Liver (tissue), 9 donors: ENCODE measurements around the gene IL17REL. TPM values are rescaled to one million over a fixed set of nuclear protein-coding genes. Genes with fewer than 3 reads are reported as not detected.

Source experiments
- DNase-seq: peaks from one replicate; pipeline ENCODE4 v3.0.0-alpha.2; 2017; ENCODE audit warnings: low spot score
- H3K27ac ChIP-seq, 2 donors: one replicate each; pipeline ENCODE4 v1.7.0; 2013; ENCODE audit warnings: inconsistent platforms in 2 of 2, low read length in 2 of 2, control low read depth in 1 of 2, low read depth in 1 of 2, mild to moderate bottlenecking in 1 of 2
- H3K27me3 ChIP-seq, 4 donors: one replicate each; pipeline versions ENCODE4 v1.6.1 to v1.7.0; 2013; ENCODE audit warnings: low read length in 3 of 4, inconsistent platforms in 1 of 4, mild to moderate bottlenecking in 1 of 4, moderate library complexity in 1 of 4; ENCODE audit not compliant: control insufficient read depth in 4 of 4, insufficient read depth in 4 of 4
- H3K36me3 ChIP-seq, 4 donors: one replicate each; pipeline versions ENCODE4 v1.6.1 to v1.7.0; 2013; ENCODE audit warnings: low read length in 3 of 4, mild to moderate bottlenecking in 3 of 4, low read depth in 1 of 4, moderate library complexity in 1 of 4; ENCODE audit not compliant: control insufficient read depth in 4 of 4, insufficient read depth in 3 of 4
- H3K4me1 ChIP-seq, 4 donors: one replicate each; pipeline versions ENCODE4 v1.6.1 to v1.7.0; 2013; ENCODE audit warnings: low read length in 3 of 4, mild to moderate bottlenecking in 3 of 4, moderate library complexity in 1 of 4; ENCODE audit not compliant: control insufficient read depth in 4 of 4, insufficient read depth in 4 of 4
- H3K4me3 ChIP-seq, 3 donors: one replicate each; pipeline versions ENCODE4 v1.6.1 to v1.7.0; 2013; ENCODE audit warnings: low read length in 3 of 3, control low read depth in 1 of 3, low read depth in 1 of 3, mild to moderate bottlenecking in 1 of 3
- H3K9ac ChIP-seq, 2 donors: one replicate each; pipeline ENCODE4 v1.7.0; 2013; ENCODE audit warnings: low read length in 2 of 2, mild to moderate bottlenecking in 2 of 2, moderate library complexity in 2 of 2, control low read depth in 1 of 2, low read depth in 1 of 2
- H3K9me3 ChIP-seq, 4 donors: one replicate each; pipeline versions ENCODE4 v1.6.1 to v1.7.0; 2013; ENCODE audit warnings: low read length in 3 of 4; ENCODE audit not compliant: control insufficient read depth in 4 of 4
- ATF3 ChIP-seq: IDR thresholded peaks from 2 replicates; pipeline ENCODE4 v1.6.1; 2016; ENCODE audit warnings: antibody characterized with exemption
- CTCF ChIP-seq: fragments of 150-350 bp; IDR thresholded peaks from 2 replicates; pipeline ENCODE4 v1.5.1; 2017; ENCODE audit warnings: improper control_type of control experiment, low read depth, low read length; ENCODE audit not compliant: missing input control
- EGR1 ChIP-seq, 2 donors: IDR thresholded peaks; 2 replicates each; pipeline ENCODE4 v1.6.1; 2016 to 2018; ENCODE audit warnings: antibody characterized with exemption in 2 of 2, low read depth in 2 of 2
- FOXA1 ChIP-seq: IDR thresholded peaks from 2 replicates; pipeline ENCODE4 v1.6.1; 2016; ENCODE audit warnings: antibody characterized with exemption
- FOXA2 ChIP-seq: IDR thresholded peaks from 2 replicates; pipeline ENCODE4 v1.6.1; 2016; ENCODE audit warnings: antibody characterized with exemption
- GABPA ChIP-seq, 2 donors: IDR thresholded peaks in 1 of 2; conservative IDR thresholded peaks in 1 of 2; 2 replicates each; pipeline ENCODE4 v1.6.1; 2016; ENCODE audit warnings: antibody characterized with exemption in 2 of 2, mild to moderate bottlenecking in 1 of 2, moderate library complexity in 1 of 2
- HNF4A ChIP-seq, 2 donors: conservative IDR thresholded peaks; 2 replicates each; pipeline ENCODE4 v1.6.1; 2016; ENCODE audit warnings: antibody characterized with exemption in 2 of 2, mild to moderate bottlenecking in 2 of 2
- HNF4G ChIP-seq: IDR thresholded peaks from 2 replicates; pipeline ENCODE4 v1.6.1; 2016; ENCODE audit warnings: antibody characterized with exemption
- JUND ChIP-seq, 2 donors: IDR thresholded peaks; 2 replicates each; pipeline ENCODE4 v1.6.1; 2016; ENCODE audit warnings: antibody characterized with exemption in 2 of 2
- REST ChIP-seq: IDR thresholded peaks from 2 replicates; pipeline ENCODE4 v1.6.1; 2016; ENCODE audit warnings: antibody characterized with exemption, mild to moderate bottlenecking
- RXRA ChIP-seq, 2 donors: IDR thresholded peaks; 2 replicates each; pipeline ENCODE4 v1.6.1; 2017 to 2018; ENCODE audit warnings: antibody characterized with exemption in 2 of 2, mild to moderate bottlenecking in 1 of 2
- YY1 ChIP-seq: IDR thresholded peaks from 2 replicates; pipeline ENCODE4 v1.6.1; 2016; ENCODE audit warnings: antibody characterized with exemption, mild to moderate bottlenecking
- ZBTB33 ChIP-seq: IDR thresholded peaks from 2 replicates; pipeline ENCODE4 v1.6.1; 2016; ENCODE audit warnings: antibody characterized with exemption
- WGBS: extraction: QIAGEN DNeasy Blood & Tissue Kit; methylation state at CpG from one replicate; pipeline ENCODE4 v1.1.7; 2013; 5-methylcytosine and 5-hydroxymethylcytosine counted together
- polyA plus RNA-seq, 2 donors: library from polyadenylated mRNA; stranded (reverse) in 1 of 2; unstranded in 1 of 2; fragments of 200-250 nt in 1 of 2; fragments of >200 nt in 1 of 2; fragmentation: Nextera tagmentation in 1 of 2; extraction: Ambion mirVana in 1 of 2; gene quantifications; one replicate each; pipeline versions ENCODE4 v1.2.1 to v1.2.3, GENCODE V29; 2013 to 2015
- total RNA-seq, 2 donors: library from RNA; depleted of rRNA; stranded (reverse); fragments of >200 nt; gene quantifications; one replicate each; pipeline ENCODE4 v1.2.3, GENCODE V29; 2014
- donor health status: healthy.
- donor health status: healthy.
- donor health status: healthy.
- donor health status: healthy.
- donor health status: healthy.

The IL17REL gene
- total and polyA plus RNA-seq, 4 donors, result under 0.01 TPM; not detected in 3

- no peak for DNase-seq
- no peaks in the 10 kb centered on the region for H3K36me3 ChIP-seq
- H3K27me3 ChIP-seq, result no peaks in the 10 kb centered on the region
- no peak overlapping the region for H3K9ac ChIP-seq
- no peaks in the 10 kb centered on the region for H3K4me1 ChIP-seq
- H3K9me3 ChIP-seq, result peaks cover 0 to 6% (median 0%) of the 10 kb centered on the region in 4 donors
- no peak overlapping the region for H3K27ac ChIP-seq
- no peak overlapping the region for H3K4me3 ChIP-seq
- 89% methylated on average over 18 of the region's 18 CpGs for WGBS
- TF ChIP-seq EGR1 (IDR thresholded peaks at IDR 0.05; ENCODE audit: low read depth in 2 of 2) (no peak), CTCF (no peak), GABPA (IDR thresholded peaks at IDR 0.05 in 1 of 2, conservative IDR thresholded peaks at IDR 0.05 in 1 of 2) (no peak), REST (no peak), ZBTB33 (no peak)
These were observed 39.4 kb upstream of the IL17REL start for GRCh38 chr22:50051930-50052329.

GRCh38 chr22:50049299-50050195 is 37.0 kb upstream of the IL17REL start:
- H3K9me3 ChIP-seq, result peaks cover 0 to 6% (median 0%) of the 10 kb centered on the region in 4 donors
- H3K4me1 ChIP-seq, result no peaks in the 10 kb centered on the region
- H3K9ac ChIP-seq, result no peak overlapping the region
- DNase-seq, result no peak
- H3K4me3 ChIP-seq, result no peak overlapping the region
- no peaks in the 10 kb centered on the region for H3K27me3 ChIP-seq
- no peaks in the 10 kb centered on the region for H3K36me3 ChIP-seq
- WGBS, result 91% methylated on average over 36 of the region's 36 CpGs
- H3K27ac ChIP-seq, result no peak overlapping the region
- TF ChIP-seq HNF4A (conservative IDR thresholded peaks at IDR 0.05) (no peak), YY1 (no peak), HNF4G (no peak), JUND (IDR thresholded peaks at IDR 0.05) (no peak), CTCF (no peak), REST (no peak), ATF3 (no peak), GABPA (IDR thresholded peaks at IDR 0.05 in 1 of 2, conservative IDR thresholded peaks at IDR 0.05 in 1 of 2) (no peak), ZBTB33 (no peak), FOXA2 (no peak), RXRA (IDR thresholded peaks at IDR 0.05) (no peak), FOXA1 (no peak)
